Retinal pigment epithelial cell (primary cell): ENCODE results near the gene TUFT1.

Experiments
- DNase-seq: peaks from one replicate; pipeline ENCODE4 v3.0.0-alpha.2; 2010; ENCODE audit warnings: low read depth
- H3K4me3 ChIP-seq: 2 replicates; pipeline ENCODE4 v1.5.1; 2011; ENCODE audit warnings: mild to moderate bottlenecking, low read length, control low read depth, moderate library complexity
- TF ChIP-seq, protein P1 (sequence below): conservative IDR thresholded peaks from 2 replicates; pipeline ENCODE4 v1.5.1; 2011; ENCODE audit warnings: low read depth, low read length, control low read depth, inconsistent platforms

Gene TUFT1

DNA sequence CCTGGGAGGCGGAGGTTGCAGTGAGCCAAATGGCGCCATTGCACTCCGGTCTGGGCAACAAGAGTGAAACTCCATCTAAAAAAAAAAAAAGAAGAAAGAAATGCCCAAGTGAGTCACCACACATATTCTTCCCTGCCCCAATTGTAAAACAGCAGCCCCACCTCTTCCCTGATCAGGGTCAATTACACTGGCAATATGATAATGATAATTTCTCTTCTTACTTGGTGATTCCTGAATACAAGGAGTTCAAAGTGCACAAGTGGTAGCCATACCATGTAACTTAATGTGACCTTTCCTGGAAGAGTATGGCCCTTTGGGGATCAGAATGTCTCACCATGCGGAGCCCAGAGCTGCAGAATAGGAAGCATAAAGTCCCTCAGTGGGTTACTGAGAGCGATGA lies 40.7 kb upstream of the TUFT1 start:
- no peak for DNase-seq
- H3K4me3 ChIP-seq = no peak overlapping the region
- TF ChIP-seq, protein P1, sequence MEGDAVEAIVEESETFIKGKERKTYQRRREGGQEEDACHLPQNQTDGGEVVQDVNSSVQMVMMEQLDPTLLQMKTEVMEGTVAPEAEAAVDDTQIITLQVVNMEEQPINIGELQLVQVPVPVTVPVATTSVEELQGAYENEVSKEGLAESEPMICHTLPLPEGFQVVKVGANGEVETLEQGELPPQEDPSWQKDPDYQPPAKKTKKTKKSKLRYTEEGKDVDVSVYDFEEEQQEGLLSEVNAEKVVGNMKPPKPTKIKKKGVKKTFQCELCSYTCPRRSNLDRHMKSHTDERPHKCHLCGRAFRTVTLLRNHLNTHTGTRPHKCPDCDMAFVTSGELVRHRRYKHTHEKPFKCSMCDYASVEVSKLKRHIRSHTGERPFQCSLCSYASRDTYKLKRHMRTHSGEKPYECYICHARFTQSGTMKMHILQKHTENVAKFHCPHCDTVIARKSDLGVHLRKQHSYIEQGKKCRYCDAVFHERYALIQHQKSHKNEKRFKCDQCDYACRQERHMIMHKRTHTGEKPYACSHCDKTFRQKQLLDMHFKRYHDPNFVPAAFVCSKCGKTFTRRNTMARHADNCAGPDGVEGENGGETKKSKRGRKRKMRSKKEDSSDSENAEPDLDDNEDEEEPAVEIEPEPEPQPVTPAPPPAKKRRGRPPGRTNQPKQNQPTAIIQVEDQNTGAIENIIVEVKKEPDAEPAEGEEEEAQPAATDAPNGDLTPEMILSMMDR = no peak

GRCh38 chr1:151499930-151500329 lies 40.2 kb upstream of the TUFT1 start:
- no peak overlapping the region for H3K4me3 ChIP-seq
- no peak for DNase-seq
- TF ChIP-seq, protein P1 = no peak

DNA sequence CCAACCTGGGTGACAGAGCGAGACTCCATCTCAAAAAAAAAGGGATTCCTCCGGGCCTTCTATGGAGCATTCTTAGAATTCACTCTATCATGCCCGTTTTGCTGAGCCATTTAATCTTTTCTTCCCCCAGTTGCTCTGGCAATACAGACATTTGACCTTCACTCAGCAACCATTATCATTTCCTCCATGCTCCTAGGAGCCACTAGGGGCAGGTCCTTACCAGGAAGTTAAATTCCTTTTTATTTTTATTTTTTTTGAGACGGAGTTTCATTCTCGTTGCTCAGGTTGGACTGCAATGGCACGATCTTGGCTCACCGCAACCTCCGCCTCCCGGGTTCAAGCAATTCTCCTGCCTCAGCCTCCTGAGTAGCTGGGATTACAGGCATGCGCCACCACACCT lies 38.6 kb upstream of the TUFT1 start:
- TF ChIP-seq, protein P1 = peak; percentile 37
- no peak for DNase-seq
- no peak overlapping the region for H3K4me3 ChIP-seq

- TF ChIP-seq, protein P1 = no peak
- H3K4me3 ChIP-seq = no peak overlapping the region
- DNase-seq = no peak
Observed at GRCh38 chr1:151502035-151502700, 37.9 kb upstream of the TUFT1 start.

DNA sequence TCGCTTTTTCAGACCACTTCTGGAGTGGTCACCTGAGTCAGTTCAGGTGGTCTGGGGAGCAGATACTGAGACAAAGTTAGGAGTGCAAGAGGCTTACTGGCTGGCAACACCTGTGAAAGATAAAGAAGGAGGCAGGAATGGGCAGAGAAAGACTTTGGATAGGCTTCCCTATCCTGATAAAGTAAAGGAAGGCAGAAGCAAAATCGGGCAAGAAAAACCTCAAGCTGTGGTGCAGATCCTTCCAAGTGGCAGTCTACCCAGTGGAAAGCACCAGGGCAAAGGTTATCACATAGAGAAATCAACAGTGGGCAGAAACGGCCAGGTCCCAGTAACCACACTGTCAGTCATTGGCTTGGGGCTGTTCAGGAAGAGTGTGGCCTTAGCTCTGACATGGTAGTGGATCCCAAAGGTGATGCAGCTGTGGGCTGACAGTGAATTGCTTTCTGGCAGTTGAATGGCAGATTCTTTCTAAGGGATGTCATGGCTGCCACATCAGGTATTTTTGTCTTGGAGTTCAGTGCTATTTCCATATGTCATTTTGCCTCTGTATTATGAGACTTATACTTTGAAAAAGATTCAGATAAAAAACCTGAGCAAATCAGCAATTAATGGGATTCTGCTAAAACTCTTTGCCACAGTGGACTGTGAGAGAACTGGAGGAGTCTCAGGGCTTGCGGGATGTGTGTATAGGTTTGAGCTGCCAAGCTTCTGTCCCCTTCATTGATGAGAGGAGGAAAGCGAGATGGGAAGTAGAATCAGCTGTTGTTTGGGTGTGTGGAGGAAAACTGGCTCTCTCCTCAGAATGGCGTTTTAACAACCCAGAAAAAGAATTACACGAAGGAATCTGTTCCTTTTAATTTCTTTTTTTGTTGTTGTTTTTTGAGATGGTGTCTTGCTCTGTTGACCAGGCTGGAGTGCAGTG lies 37.0 kb upstream of the TUFT1 start:
- no peak for DNase-seq
- TF ChIP-seq, protein P1 = no peak
- H3K4me3 ChIP-seq = no peak overlapping the region

- no peak for DNase-seq
- TF ChIP-seq, protein P1 = no peak
- H3K4me3 ChIP-seq = no peak overlapping the region
Observed at GRCh38 chr1:151504252-151504651, 35.9 kb upstream of the TUFT1 start.
